Measurements from ENCODE around the gene NDUFS2. TPM values are rescaled to one million over a fixed set of nuclear protein-coding genes. Genes with fewer than 3 reads are reported as not detected.

The NDUFS2 gene
- total and polyA plus RNA-seq, 2 of the 8 experiments (the other 6 are each of a cell fraction or from before 2014, with no cell fraction given): 95.1 to 113 TPM

GRCh38 chr1:161195171-161195570 is 7.0 kb upstream of the NDUFS2 start:
- no peak overlapping the region for H4K91ac ChIP-seq (replicated peaks; ENCODE audit: insufficient read length, low read length)
- H3K79me2 ChIP-seq (ENCODE audit: control insufficient read depth in 1 of 2, insufficient read depth in 2 of 2, low read length in 2 of 2): peaks cover 0 to 5% of the 10 kb centered on the region in 2 experiments; a peak in 1 of 4 replicates
- no peak overlapping the region for H2BK15ac ChIP-seq (ENCODE audit: low read length)
- H3K14ac ChIP-seq (ENCODE audit: insufficient read length): no peak overlapping the region
- no peak for DNase-seq (ENCODE audit: low read depth in 1 of 2, low spot score in 2 of 2)
- WGBS, 2 experiments (ENCODE audit: extremely low coverage in 1 of 2, insufficient coverage in 1 of 2, insufficient read length in 1 of 2, insufficient replicate concordance in 2 of 2, low coverage in 1 of 2, low lambda C conversion rate in 2 of 2, missing lambda C conversion rate in 1 of 2): 90% methylated on average over 4 of the region's 4 CpGs; no CpG with 5 or more reads in 1 of the 2 experiments
- no peak overlapping the region for H3K4me2 ChIP-seq (ENCODE audit: insufficient read depth in 1 of 2, low read depth in 2 of 2, low read length in 2 of 2)
- ChIA-PET CTCF (ENCODE audit: partially characterized antibody) (interaction anchor here (0.8 to 4.8 kb wide), 6 partner anchors 10 to 186 kb away, joined by 3 to 42 read pairs (median 6); no protein-coding TSS in a partner anchor), POLR2A (ENCODE audit: partially characterized antibody) (no interaction called here)
- H3K4me1 ChIP-seq (replicated peaks in 1 of 4; ENCODE audit: control insufficient read depth in 3 of 4, insufficient read depth in 4 of 4, low read length in 3 of 4): peaks cover 10 to 36% (median 32%) of the 10 kb centered on the region in 4 experiments
- H4K20me1 ChIP-seq (replicated peaks in 1 of 2; ENCODE audit: control insufficient read depth in 1 of 2, insufficient read depth in 2 of 2, low read length in 2 of 2): no peaks in the 10 kb centered on the region
- H3K4ac ChIP-seq (replicated peaks; ENCODE audit: insufficient read length, low read depth, low read length): no peak overlapping the region
- H3K9me3 ChIP-seq (ENCODE audit: insufficient read depth in 2 of 2, low read depth in 1 of 2, low read length in 1 of 2): no peaks in the 10 kb centered on the region
- no peak overlapping the region for H3K27ac ChIP-seq (ENCODE audit: low read depth, low read length)
- no peak overlapping the region for H2AFZ ChIP-seq (ENCODE audit: low read length)
- no peak overlapping the region for H4K5ac ChIP-seq (ENCODE audit: insufficient read length, low read depth, low read length)
- no peak overlapping the region for H3K56ac ChIP-seq (replicated peaks; ENCODE audit: insufficient read length, low read depth, low read length)
- H3K18ac ChIP-seq (ENCODE audit: extremely low read depth, low read length): no peak overlapping the region
- H2AK5ac ChIP-seq (ENCODE audit: low read depth, low read length): no peak overlapping the region
- no peak for FAIRE-seq
- H2BK5ac ChIP-seq (ENCODE audit: low read depth, low read length): no peak overlapping the region
- H2BK120ac ChIP-seq (replicated peaks; ENCODE audit: low read depth, low read length): no peak overlapping the region
- H3K23me2 ChIP-seq (ENCODE audit: low read depth, low read length): peaks cover 11% of the 10 kb centered on the region; the same call in 1 of the 2 replicates
- no peak overlapping the region for H3K23ac ChIP-seq (ENCODE audit: insufficient read length)
- H2BK12ac ChIP-seq (ENCODE audit: low read depth, low read length): no peak overlapping the region
- H3K4me3 ChIP-seq (ENCODE audit: extremely low read depth in 1 of 4, insufficient read depth in 2 of 4, low read depth in 3 of 4, low read length in 4 of 4): no peak overlapping the region
- no peak overlapping the region for H4K8ac ChIP-seq (ENCODE audit: extremely low read depth, insufficient read depth, low read length)
- H3K27me3 ChIP-seq (replicated peaks in 1 of 4; ENCODE audit: control insufficient read depth in 3 of 4, extremely low read depth in 1 of 4, insufficient read depth in 3 of 4, low read length in 3 of 4): no peaks in the 10 kb centered on the region; a peak in 1 of 7 replicates
- H2BK20ac ChIP-seq (ENCODE audit: low read length): no peak overlapping the region
- H3K9ac ChIP-seq (replicated peaks in 1 of 4; ENCODE audit: extremely low read depth in 1 of 4, low read depth in 3 of 4, low read length in 3 of 4): no peak overlapping the region
- peaks cover 6% of the 10 kb centered on the region; the same call in 1 of the 2 replicates for H3K79me1 ChIP-seq (ENCODE audit: low read depth, low read length)
- peaks cover 4 to 14% (median 10%) of the 10 kb centered on the region in 4 experiments; a peak in 5 of 8 replicates for H3K36me3 ChIP-seq (ENCODE audit: control insufficient read depth in 2 of 4, insufficient read depth in 4 of 4, low read length in 3 of 4)

Measured in H1 (cell line).